ENCODE results near the gene CORO2A. TPM values are rescaled to one million over a fixed set of nuclear protein-coding genes. Genes with fewer than 3 reads are reported as not detected.

The CORO2A gene
- total RNA-seq, 1 experiment from 2014 or later: 32.5 TPM

- TF ChIP-seq ATF2 (CRISPR knock-in tag; IDR thresholded peaks at IDR 0.05; ENCODE audit: borderline replicate concordance, low read depth): no peak
- no peak for TF ChIP-seq TEAD4 (CRISPR knock-in tag; IDR thresholded peaks at IDR 0.05)
- no peak for TF ChIP-seq USF2 (CRISPR knock-in tag; IDR thresholded peaks at IDR 0.05)
These were observed 24.2 kb downstream of the CORO2A start (continued) for GRCh38 chr9:98168153-98168780.

GRCh38 chr9:98164912-98165311, 27.5 kb downstream of the CORO2A start:
- Mint-ChIP-seq H3K27ac (no peak overlapping the region), H3K4me1 (peaks cover 50% of the 10 kb centered on the region), H3K9me3 (no peaks in the 10 kb centered on the region), H3K36me3 (peaks cover 3% of the 10 kb centered on the region; the same call in 1 of the 2 replicates), H3K4me3 (no peak overlapping the region), H3K27me3 (ENCODE audit: low read depth) (no peaks in the 10 kb centered on the region)
- CTCF ChIA-PET: no interaction called here
- POLR2A ChIA-PET: no interaction called here
- TF ChIP-seq ATF3 (CRISPR knock-in tag; conservative IDR thresholded peaks at IDR 0.05) (no peak), TEAD1 (CRISPR knock-in tag; IDR thresholded peaks at IDR 0.05) (no peak), SOX15 (CRISPR knock-in tag; IDR thresholded peaks at IDR 0.05) (no peak), JAZF1 (CRISPR knock-in tag; IDR thresholded peaks at IDR 0.05) (no peak), ZNF423 (CRISPR knock-in tag; IDR thresholded peaks at IDR 0.05) (no peak)
- no peak for DNase-seq (ENCODE audit: low spot score)
- ATAC-seq: no peak

- Mint-ChIP-seq H3K4me1 (peaks cover 27% of the 10 kb centered on the region), H3K27ac (no peak overlapping the region), H3K27me3 (ENCODE audit: low read depth) (no peaks in the 10 kb centered on the region), H3K9me3 (no peaks in the 10 kb centered on the region), H3K4me3 (no peak overlapping the region), H3K36me3 (peaks cover 3% of the 10 kb centered on the region; the same call in 1 of the 2 replicates)
- ATAC-seq (no peak), DNase-seq (ENCODE audit: low spot score) (no peak)
- TF ChIP-seq SMAD4 (CRISPR knock-in tag; IDR thresholded peaks at IDR 0.05) (no peak), CTCF (IDR thresholded peaks at IDR 0.05) (no peak), STAT6 (CRISPR knock-in tag; conservative IDR thresholded peaks at IDR 0.05; ENCODE audit: low read depth) (no peak)
- ChIA-PET CTCF (interaction anchor here (1.0 kb wide), 1 partner anchor 9 kb away, joined by 3 read pairs; no protein-coding TSS in a partner anchor), POLR2A (no interaction called here)
These were observed 29.8 kb downstream of the CORO2A start for GRCh38 chr9:98162613-98163012.

- peaks cover 24% of the 10 kb centered on the region for H3K4me1 Mint-ChIP-seq
These were observed 30.6 kb downstream of the CORO2A start for GRCh38 chr9:98161851-98162250.

More at GRCh38 chr9:98161851-98162250, 30.6 kb downstream of the CORO2A start:
- H3K27ac Mint-ChIP-seq: no peak overlapping the region
- H3K9me3 Mint-ChIP-seq: no peaks in the 10 kb centered on the region
- ChIA-PET CTCF (interaction anchor here (1.0 to 1.1 kb wide), 2 partner anchors 10 to 88 kb away, joined by 3 to 4 read pairs; no protein-coding TSS in a partner anchor), POLR2A (no interaction called here)
- H3K36me3 Mint-ChIP-seq: peaks cover 9% of the 10 kb centered on the region; the same call in 1 of the 2 replicates
- no peak for DNase-seq (ENCODE audit: low spot score)
- no peak for ATAC-seq
- H3K4me3 Mint-ChIP-seq: no peak overlapping the region
- H3K27me3 Mint-ChIP-seq (ENCODE audit: low read depth): no peaks in the 10 kb centered on the region
- TF ChIP-seq ZMAT4 (CRISPR knock-in tag; IDR thresholded peaks at IDR 0.05) (no peak), FOXJ3 (CRISPR knock-in tag; IDR thresholded peaks at IDR 0.05; ENCODE audit: borderline replicate concordance) (no peak)
